H1 (cell line): ENCODE results near the gene CFAP210. TPM values are rescaled to one million over a fixed set of nuclear protein-coding genes. Genes with fewer than 3 reads are reported as not detected.

ENCODE experiments used
- CTCF ChIA-PET: fragments of 300-600 bp; sonication (Branson Sonifier 250); formaldehyde crosslinking; loops from one replicate; lab custom pipeline; 2021; ENCODE audit not compliant: partially characterized antibody; lab: Charles Lee
- POLR2A ChIA-PET: fragments of 300-600 bp; sonication (Branson Sonifier 250); formaldehyde crosslinking; loops from one replicate; lab custom pipeline; 2021; ENCODE audit warnings: inconsistent platforms; ENCODE audit not compliant: partially characterized antibody; lab: Charles Lee
- DNase-seq, 2 experiments: peaks; one replicate each; pipeline versions ENCODE4 v3.0.0 to v3.0.0-alpha.2; 2010 to 2022; ENCODE audit warnings: low spot score in 2 of 2, low read depth in 1 of 2, mixed read lengths in 1 of 2
- FAIRE-seq: peaks from 2 replicates; lab custom pipeline; 2011; peaks lifted over from hg19 to GRCh38; lab: Jason Lieb, UNC
- H2AFZ ChIP-seq: 2 replicates; pipeline ENCODE4 v1.8.1; 2012; ENCODE audit warnings: low read length, inconsistent platforms
- H2AK5ac ChIP-seq: 2 replicates; pipeline ENCODE4 v1.6.1; 2013; ENCODE audit warnings: low read depth, low read length
- H2BK120ac ChIP-seq: replicated peaks from 2 replicates; pipeline ENCODE3; 2013; ENCODE audit warnings: low read depth, low read length, inconsistent platforms
- H2BK12ac ChIP-seq: 2 replicates; pipeline ENCODE4 v1.6.1; 2013; ENCODE audit warnings: low read depth, low read length
- H2BK15ac ChIP-seq: 2 replicates; pipeline ENCODE4 v1.6.1; 2013; ENCODE audit warnings: low read length
- H2BK20ac ChIP-seq: 2 replicates; pipeline ENCODE4 v1.6.1; 2013; ENCODE audit warnings: low read length
- H2BK5ac ChIP-seq: 2 replicates; pipeline ENCODE4 v1.6.1; 2013; ENCODE audit warnings: low read depth, low read length
- H3K14ac ChIP-seq: 2 replicates; pipeline ENCODE4 v1.6.1; 2013; ENCODE audit warnings: inconsistent platforms; ENCODE audit not compliant: insufficient read length
- H3K18ac ChIP-seq: 2 replicates; pipeline ENCODE4 v1.6.1; 2013; ENCODE audit warnings: low read length; ENCODE audit errors: extremely low read depth
- H3K23ac ChIP-seq: 2 replicates; pipeline ENCODE4 v1.6.1; 2013; ENCODE audit warnings: inconsistent platforms; ENCODE audit not compliant: insufficient read length
- H3K23me2 ChIP-seq: 2 replicates; pipeline ENCODE4 v1.6.1; 2013; ENCODE audit warnings: low read depth, low read length
- H3K27ac ChIP-seq: 2 replicates; pipeline ENCODE4 v1.6.1; 2011; ENCODE audit warnings: low read depth, low read length, inconsistent platforms
- H3K27me3 ChIP-seq, 4 experiments: replicated peaks in 1 of 4; 1 replicate in 1 of 4; 2 replicates in 3 of 4; pipeline versions ENCODE4 v1.6.1 to v1.8.1; 2011 to 2013; ENCODE audit warnings: low read length in 3 of 4, mild to moderate bottlenecking in 3 of 4, inconsistent platforms in 2 of 4, mixed read lengths in 2 of 4, moderate library complexity in 1 of 4; ENCODE audit not compliant: control insufficient read depth in 3 of 4, insufficient read depth in 3 of 4; ENCODE audit errors: extremely low read depth in 1 of 4
- H3K36me3 ChIP-seq, 4 experiments: 2 replicates each; pipeline versions ENCODE4 v1.6.1 to v1.8.1; 2011 to 2013; ENCODE audit warnings: mild to moderate bottlenecking in 4 of 4, low read length in 3 of 4, moderate library complexity in 2 of 4, control low read depth in 1 of 4, inconsistent platforms in 1 of 4; ENCODE audit not compliant: insufficient read depth in 4 of 4, control insufficient read depth in 2 of 4
- H3K4ac ChIP-seq: replicated peaks from 2 replicates; pipeline ENCODE3; 2013; ENCODE audit warnings: low read length, low read depth, mixed read lengths, inconsistent platforms; ENCODE audit not compliant: insufficient read length
- H3K4me1 ChIP-seq, 4 experiments: replicated peaks in 1 of 4; 1 replicate in 1 of 4; 2 replicates in 3 of 4; pipeline versions ENCODE4 v1.6.1 to v1.8.1; 2011 to 2013; ENCODE audit warnings: low read length in 3 of 4, inconsistent platforms in 2 of 4, mixed read lengths in 1 of 4; ENCODE audit not compliant: insufficient read depth in 4 of 4, control insufficient read depth in 3 of 4
- H3K4me2 ChIP-seq, 2 experiments: 2 replicates each; pipeline versions ENCODE4 v1.6.1 to v1.8.1; 2011 to 2013; ENCODE audit warnings: low read depth in 2 of 2, low read length in 2 of 2, control low read depth in 1 of 2, inconsistent platforms in 1 of 2, mild to moderate bottlenecking in 1 of 2; ENCODE audit not compliant: insufficient read depth in 1 of 2
- H3K4me3 ChIP-seq, 4 experiments: fragments of 200-600, 300-600 bp in 1 of 4; sonication (generic), shearing (Covaris generic), sonication (Bioruptor Twin) in 1 of 4; 2 replicates each; pipeline versions ENCODE4 v1.5.1 to v1.8.1; 2011 to 2016; ENCODE audit warnings: low read length in 4 of 4, low read depth in 3 of 4, control low read depth in 2 of 4, inconsistent platforms in 2 of 4, mild to moderate bottlenecking in 2 of 4, mixed read lengths in 1 of 4, moderate library complexity in 1 of 4; ENCODE audit not compliant: insufficient read depth in 2 of 4; ENCODE audit errors: extremely low read depth in 1 of 4
- H3K56ac ChIP-seq: replicated peaks from 2 replicates; pipeline ENCODE3; 2013; ENCODE audit warnings: low read depth, mild to moderate bottlenecking, mixed read lengths, low read length, inconsistent platforms; ENCODE audit not compliant: insufficient read length
- H3K79me1 ChIP-seq: 2 replicates; pipeline ENCODE4 v1.6.1; 2013; ENCODE audit warnings: low read depth, low read length, control low read depth
- H3K79me2 ChIP-seq, 2 experiments: 2 replicates each; pipeline versions ENCODE4 v1.6.1 to v1.8.1; 2012 to 2013; ENCODE audit warnings: low read length in 2 of 2, mild to moderate bottlenecking in 2 of 2, inconsistent platforms in 1 of 2; ENCODE audit not compliant: insufficient read depth in 2 of 2, control insufficient read depth in 1 of 2
- H3K9ac ChIP-seq, 4 experiments: replicated peaks in 1 of 4; 1 replicate in 1 of 4; 2 replicates in 3 of 4; pipeline versions ENCODE4 v1.6.1 to v1.8.1; 2011 to 2013; ENCODE audit warnings: low read depth in 3 of 4, low read length in 3 of 4, control low read depth in 2 of 4, mild to moderate bottlenecking in 2 of 4, moderate library complexity in 2 of 4, inconsistent platforms in 1 of 4; ENCODE audit errors: extremely low read depth in 1 of 4
- H3K9me3 ChIP-seq, 2 experiments: 2 replicates each; pipeline versions ENCODE4 v1.6.1 to v1.8.1; 2012 to 2013; ENCODE audit warnings: mild to moderate bottlenecking in 2 of 2, moderate library complexity in 2 of 2, control low read depth in 1 of 2, inconsistent platforms in 1 of 2, low read depth in 1 of 2, low read length in 1 of 2, mixed read lengths in 1 of 2; ENCODE audit not compliant: insufficient read depth in 2 of 2
- H4K20me1 ChIP-seq, 2 experiments: replicated peaks in 1 of 2; 2 replicates each; pipeline versions ENCODE3 to v1.8.1; 2011 to 2013; ENCODE audit warnings: inconsistent platforms in 2 of 2, low read length in 2 of 2, mild to moderate bottlenecking in 1 of 2; ENCODE audit not compliant: insufficient read depth in 2 of 2, control insufficient read depth in 1 of 2
- H4K5ac ChIP-seq: 2 replicates; pipeline ENCODE4 v1.6.1; 2013; ENCODE audit warnings: low read length, low read depth, mixed read lengths, inconsistent platforms; ENCODE audit not compliant: insufficient read length
- H4K8ac ChIP-seq: 2 replicates; pipeline ENCODE4 v1.8.0; 2013; ENCODE audit warnings: mild to moderate bottlenecking, moderate library complexity, low read length, inconsistent platforms; ENCODE audit not compliant: insufficient read depth; ENCODE audit errors: extremely low read depth
- H4K91ac ChIP-seq: replicated peaks from 2 replicates; pipeline ENCODE3; 2013; ENCODE audit warnings: low read length, mixed read lengths, inconsistent platforms; ENCODE audit not compliant: insufficient read length
- BACH1 ChIP-seq: IDR thresholded peaks from 2 replicates; pipeline ENCODE4 v1.6.1; 2012; ENCODE audit warnings: low read length, improper control_type of control experiment
- CBX8 ChIP-seq: fragments of 300-800, 300-1000 bp; sonication (generic); IDR thresholded peaks from 2 replicates; pipeline ENCODE4 v1.7.1; 2016; ENCODE audit warnings: low read depth, low read length, borderline replicate concordance
- HDAC2 ChIP-seq, 2 experiments: fragments of 300-600 bp in 1 of 2; sonication (generic) in 1 of 2; IDR thresholded peaks; 2 replicates each; pipeline ENCODE4 v1.6.1; 2011 to 2012; ENCODE audit warnings: low read depth in 2 of 2, low read length in 2 of 2, mild to moderate bottlenecking in 2 of 2, moderate library complexity in 2 of 2, borderline replicate concordance in 1 of 2, inconsistent platforms in 1 of 2
- JUN ChIP-seq: IDR thresholded peaks from 2 replicates; pipeline ENCODE4 v1.6.1; 2011; ENCODE audit warnings: low read depth, mild to moderate bottlenecking, improper control_type of control experiment, low read length
- KDM5A ChIP-seq: fragments of 200-600 bp; IDR thresholded peaks from 2 replicates; pipeline ENCODE4 v1.7.1; 2012; ENCODE audit warnings: mild to moderate bottlenecking, low read length, inconsistent platforms, mixed read lengths
- NANOG ChIP-seq: IDR thresholded peaks from 2 replicates; pipeline ENCODE4 v1.6.1; 2011; ENCODE audit warnings: low read length, low read depth, mild to moderate bottlenecking, inconsistent platforms; ENCODE audit not compliant: insufficient read depth, poor library complexity, severe bottlenecking
- RFX5 ChIP-seq: IDR thresholded peaks from 2 replicates; pipeline ENCODE4 v1.6.1; 2011; ENCODE audit warnings: low read depth, low read length, improper control_type of control experiment, borderline replicate concordance
- SIX5 ChIP-seq: IDR thresholded peaks from 2 replicates; pipeline ENCODE4 v1.6.1; 2011; ENCODE audit warnings: mild to moderate bottlenecking, low read depth, low read length
- TAF7 ChIP-seq: optimal IDR thresholded peaks from 2 replicates; pipeline ENCODE3; 2011; ENCODE audit warnings: low read depth, mild to moderate bottlenecking, inconsistent platforms, low read length, moderate library complexity, borderline replicate concordance
- ZNF274 ChIP-seq: IDR thresholded peaks from 2 replicates; pipeline ENCODE4 v1.7.0; 2012; ENCODE audit warnings: low read length, borderline replicate concordance; ENCODE audit errors: extremely low read depth
- WGBS, 2 experiments: shearing (Covaris generic) in 1 of 2; methylation state at CpG; one replicate each; pipeline versions ENCODE4 v1.1.6 to v1.1.7; 2013 to 2015; ENCODE audit warnings: low lambda C conversion rate in 2 of 2, mixed read lengths in 2 of 2, inconsistent platforms in 1 of 2, low coverage in 1 of 2, missing lambda C conversion rate in 1 of 2; ENCODE audit not compliant: insufficient replicate concordance in 2 of 2, insufficient coverage in 1 of 2, insufficient read length in 1 of 2; ENCODE audit errors: extremely low coverage in 1 of 2, missing lambda C conversion rate in 1 of 2; 5-methylcytosine and 5-hydroxymethylcytosine counted together
- polyA plus RNA-seq, 7 experiments: library from polyadenylated mRNA; depleted of rRNA in 3 of 7; stranded (reverse) in 5 of 7; unstranded in 2 of 7; fragments of >200 nt in 5 of 7; fragments of 200-250 nt in 2 of 7; gene quantifications; 1 replicate in 5 of 7; 2 replicates in 1 of 7; 4 replicates in 1 of 7; pipeline versions ENCODE4 v1.2.1 to v1.2.3, GENCODE V29; 2011 to 2013; ENCODE audit warnings: missing spikeins in 2 of 7, mixed read lengths in 2 of 7
- total RNA-seq: library from RNA; stranded (reverse); fragmentation: NEBNext Ultra II Directional; extraction: Animal tissue kit (Norgen Biotek cat#: 25700); gene quantifications from 2 replicates; pipeline ENCODE4 v1.2.1, GENCODE V29; 2021
- TF ChIP-seq, protein P1 (sequence below): IDR thresholded peaks from 2 replicates; pipeline ENCODE4 v1.6.1; 2012; ENCODE audit warnings: inconsistent platforms
- TF ChIP-seq, protein P2 (sequence below): IDR thresholded peaks from 2 replicates; pipeline ENCODE4 v1.6.1; 2011; ENCODE audit warnings: low read length, improper control_type of control experiment

Gene CFAP210
- total and polyA plus RNA-seq, 2 of the 8 experiments (the other 6 are each of a cell fraction or from before 2014, with no cell fraction given): 0.06 to 0.37 TPM

DNA sequence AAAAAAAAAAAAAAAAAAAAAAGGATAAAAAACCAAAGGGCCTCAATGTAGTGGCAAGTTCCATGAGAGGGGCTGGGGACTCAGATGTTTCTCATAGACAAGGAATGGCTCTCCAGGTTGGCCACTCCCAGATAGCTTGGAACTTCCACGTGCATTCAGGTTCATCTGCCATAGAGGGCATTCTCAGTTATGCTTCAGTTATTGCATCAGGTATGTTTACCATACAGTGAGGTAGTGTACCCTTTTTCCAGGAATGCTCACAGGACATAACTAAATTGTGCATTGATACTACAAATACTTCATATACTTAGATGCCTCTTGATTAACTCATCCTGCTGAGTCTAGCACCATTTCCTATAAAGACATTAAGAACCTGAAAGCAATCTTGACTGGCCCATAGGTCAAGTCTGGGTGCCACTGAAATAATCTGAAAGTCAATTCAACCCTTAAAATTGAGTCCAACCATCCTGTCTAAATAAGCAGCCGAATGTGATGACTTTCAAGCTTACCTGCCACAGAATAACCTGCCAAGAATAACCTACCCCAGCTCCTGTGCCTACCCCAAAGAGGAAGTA lies 24.8 kb upstream of the CFAP210 start:
- 88% methylated on average over 2 of the region's 2 CpGs; no CpG with 5 or more reads in 1 of the 2 experiments for WGBS, 2 experiments
- H2BK15ac ChIP-seq: no peak overlapping the region
- no peaks in the 10 kb centered on the region for H3K79me2 ChIP-seq
- H3K56ac ChIP-seq: no peak overlapping the region
- no peak overlapping the region for H3K4ac ChIP-seq
- no peak for FAIRE-seq
- H3K18ac ChIP-seq: no peak overlapping the region
- no peak overlapping the region for H2BK20ac ChIP-seq
- ChIA-PET CTCF (interaction anchor here (0.6 kb wide), 1 partner anchor 54 kb away, joined by 4 read pairs; no protein-coding TSS in a partner anchor), POLR2A (interaction anchor here (0.7 to 0.9 kb wide), 3 partner anchors 15 to 1598 kb away, joined by 3 to 4 read pairs (median 4); partner anchors contain the start of genes CFAP210, KLHL23 and PHOSPHO2)
- H3K23ac ChIP-seq: no peak overlapping the region
- no peak overlapping the region for H4K8ac ChIP-seq
- no peak overlapping the region for H2BK5ac ChIP-seq
- H2AFZ ChIP-seq: no peak overlapping the region
- no peak overlapping the region for H4K5ac ChIP-seq
- H2AK5ac ChIP-seq: no peak overlapping the region
- H3K4me3 ChIP-seq: no peak overlapping the region
- no peaks in the 10 kb centered on the region for H3K27me3 ChIP-seq
- H3K4me1 ChIP-seq: no peaks in the 10 kb centered on the region
- H4K20me1 ChIP-seq: no peaks in the 10 kb centered on the region
- no peak overlapping the region for H2BK120ac ChIP-seq
- H3K9ac ChIP-seq: no peak overlapping the region
- H3K23me2 ChIP-seq: no peaks in the 10 kb centered on the region
- H3K36me3 ChIP-seq: no peaks in the 10 kb centered on the region
- H3K79me1 ChIP-seq: no peaks in the 10 kb centered on the region
- H3K27ac ChIP-seq: no peak overlapping the region
- no peak overlapping the region for H4K91ac ChIP-seq
- no peaks in the 10 kb centered on the region for H3K9me3 ChIP-seq
- H2BK12ac ChIP-seq: no peak overlapping the region
- no peak for DNase-seq
- no peak overlapping the region for H3K4me2 ChIP-seq
- no peak overlapping the region for H3K14ac ChIP-seq
- TF ChIP-seq NANOG (no peak), CBX8 (no peak), HDAC2 (IDR thresholded peaks at IDR 0.05; ENCODE audit: borderline replicate concordance in 1 of 2, low read depth in 2 of 2, low read length in 2 of 2) (no peak), ZNF274 (no peak), RFX5 (no peak), TAF7 (no peak), KDM5A (no peak), BACH1 (no peak), SIX5 (no peak), JUN (no peak)
- TF ChIP-seq, protein P1, sequence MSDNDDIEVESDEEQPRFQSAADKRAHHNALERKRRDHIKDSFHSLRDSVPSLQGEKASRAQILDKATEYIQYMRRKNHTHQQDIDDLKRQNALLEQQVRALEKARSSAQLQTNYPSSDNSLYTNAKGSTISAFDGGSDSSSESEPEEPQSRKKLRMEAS: no peak
- TF ChIP-seq, protein P2, sequence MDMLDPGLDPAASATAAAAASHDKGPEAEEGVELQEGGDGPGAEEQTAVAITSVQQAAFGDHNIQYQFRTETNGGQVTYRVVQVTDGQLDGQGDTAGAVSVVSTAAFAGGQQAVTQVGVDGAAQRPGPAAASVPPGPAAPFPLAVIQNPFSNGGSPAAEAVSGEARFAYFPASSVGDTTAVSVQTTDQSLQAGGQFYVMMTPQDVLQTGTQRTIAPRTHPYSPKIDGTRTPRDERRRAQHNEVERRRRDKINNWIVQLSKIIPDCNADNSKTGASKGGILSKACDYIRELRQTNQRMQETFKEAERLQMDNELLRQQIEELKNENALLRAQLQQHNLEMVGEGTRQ: no peak
